ENCODE measurements around the gene RNF181. TPM values are rescaled to one million over a fixed set of nuclear protein-coding genes. Genes with fewer than 3 reads are reported as not detected.

RNF181 gene
- total and polyA plus RNA-seq, 2 of the 13 experiments (the other 11 are each of a cell fraction or from before 2014, with no cell fraction given), result 224 to 578 TPM

GRCh38 chr2:85611705-85612587 lies 16.4 kb downstream of the RNF181 start, which contains the start of gene C2orf68 (continued):
- TF ChIP-seq ATM (IDR thresholded peaks at IDR 0.05; ENCODE audit: borderline replicate concordance) (no peak), KAT7 (CRISPR knock-in tag; IDR thresholded peaks at IDR 0.05; ENCODE audit: borderline replicate concordance) (peak; percentile 97), ISX (CRISPR knock-in tag; conservative IDR thresholded peaks at IDR 0.05) (no peak), ZNF781 (CRISPR knock-in tag; IDR thresholded peaks at IDR 0.05; ENCODE audit: borderline replicate concordance, not compliant biosample characterization) (no peak), POLR2G (IDR thresholded peaks at IDR 0.05; ENCODE audit: low read depth, low read length) (peak; percentile 95), ZNF616 (CRISPR knock-in tag; IDR thresholded peaks at IDR 0.05; ENCODE audit: low read depth) (no peak), ASH2L (IDR thresholded peaks at IDR 0.05; ENCODE audit: insufficient read length, low read depth, low read length) (peak; percentile 98), KAT2B (IDR thresholded peaks at IDR 0.05; ENCODE audit: borderline replicate concordance, low read depth, low read length) (no peak), IRF2 (CRISPR knock-in tag; IDR thresholded peaks at IDR 0.05) (peak; percentile 80), NFE2L1 (CRISPR knock-in tag; IDR thresholded peaks at IDR 0.05; ENCODE audit: borderline replicate concordance) (no peak), ZNF563 (CRISPR knock-in tag; IDR thresholded peaks at IDR 0.05) (peak; percentile 85), ZNF350 (CRISPR knock-in tag; IDR thresholded peaks at IDR 0.05; ENCODE audit: borderline replicate concordance, low read depth) (peak; percentile 91; the same call in 1 of the 2 replicates), ZBTB14 (CRISPR knock-in tag; IDR thresholded peaks at IDR 0.05) (no peak), ZNF792 (CRISPR knock-in tag; IDR thresholded peaks at IDR 0.05) (peak; percentile 80), RNF2 (conservative IDR thresholded peaks at IDR 0.05; ENCODE audit: low read depth) (peak; percentile 78), GZF1 (CRISPR knock-in tag; IDR thresholded peaks at IDR 0.05) (no peak; the same call in 1 of the 2 replicates), TBP (CRISPR knock-in tag; IDR thresholded peaks at IDR 0.05) (no peak), ZIK1 (CRISPR knock-in tag; IDR thresholded peaks at IDR 0.05; ENCODE audit: borderline replicate concordance, low read depth) (peak; percentile 66; the same call in 1 of the 2 replicates), ZNF549 (CRISPR knock-in tag; IDR thresholded peaks at IDR 0.05) (no peak), TP53 (CRISPR knock-in tag; conservative IDR thresholded peaks at IDR 0.05) (no peak), KDM3A (CRISPR knock-in tag; IDR thresholded peaks at IDR 0.05; ENCODE audit: low read depth) (peak; percentile 91; the same call in 1 of the 2 replicates), JARID2 (CRISPR knock-in tag; IDR thresholded peaks at IDR 0.05; ENCODE audit: insufficient replicate concordance) (no peak), FOXP1 (IDR thresholded peaks at IDR 0.05) (no peak), FOXP1 (CRISPR knock-in tag; IDR thresholded peaks at IDR 0.05) (no peak), ISL2 (CRISPR knock-in tag; IDR thresholded peaks at IDR 0.05) (peak; percentile 69)
- TF ChIP-seq, protein P1, sequence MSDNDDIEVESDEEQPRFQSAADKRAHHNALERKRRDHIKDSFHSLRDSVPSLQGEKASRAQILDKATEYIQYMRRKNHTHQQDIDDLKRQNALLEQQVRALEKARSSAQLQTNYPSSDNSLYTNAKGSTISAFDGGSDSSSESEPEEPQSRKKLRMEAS (IDR thresholded peaks at IDR 0.05), result peak; percentile 89
- TF ChIP-seq, protein P2, sequence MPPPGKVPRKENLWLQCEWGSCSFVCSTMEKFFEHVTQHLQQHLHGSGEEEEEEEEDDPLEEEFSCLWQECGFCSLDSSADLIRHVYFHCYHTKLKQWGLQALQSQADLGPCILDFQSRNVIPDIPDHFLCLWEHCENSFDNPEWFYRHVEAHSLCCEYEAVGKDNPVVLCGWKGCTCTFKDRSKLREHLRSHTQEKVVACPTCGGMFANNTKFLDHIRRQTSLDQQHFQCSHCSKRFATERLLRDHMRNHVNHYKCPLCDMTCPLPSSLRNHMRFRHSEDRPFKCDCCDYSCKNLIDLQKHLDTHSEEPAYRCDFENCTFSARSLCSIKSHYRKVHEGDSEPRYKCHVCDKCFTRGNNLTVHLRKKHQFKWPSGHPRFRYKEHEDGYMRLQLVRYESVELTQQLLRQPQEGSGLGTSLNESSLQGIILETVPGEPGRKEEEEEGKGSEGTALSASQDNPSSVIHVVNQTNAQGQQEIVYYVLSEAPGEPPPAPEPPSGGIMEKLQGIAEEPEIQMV (CRISPR knock-in tag; IDR thresholded peaks at IDR 0.05; ENCODE audit: low read depth), result 0 out of 2 replicates have a peak, but pooled peaks have one; percentile 45
- TF ChIP-seq, protein P3, sequence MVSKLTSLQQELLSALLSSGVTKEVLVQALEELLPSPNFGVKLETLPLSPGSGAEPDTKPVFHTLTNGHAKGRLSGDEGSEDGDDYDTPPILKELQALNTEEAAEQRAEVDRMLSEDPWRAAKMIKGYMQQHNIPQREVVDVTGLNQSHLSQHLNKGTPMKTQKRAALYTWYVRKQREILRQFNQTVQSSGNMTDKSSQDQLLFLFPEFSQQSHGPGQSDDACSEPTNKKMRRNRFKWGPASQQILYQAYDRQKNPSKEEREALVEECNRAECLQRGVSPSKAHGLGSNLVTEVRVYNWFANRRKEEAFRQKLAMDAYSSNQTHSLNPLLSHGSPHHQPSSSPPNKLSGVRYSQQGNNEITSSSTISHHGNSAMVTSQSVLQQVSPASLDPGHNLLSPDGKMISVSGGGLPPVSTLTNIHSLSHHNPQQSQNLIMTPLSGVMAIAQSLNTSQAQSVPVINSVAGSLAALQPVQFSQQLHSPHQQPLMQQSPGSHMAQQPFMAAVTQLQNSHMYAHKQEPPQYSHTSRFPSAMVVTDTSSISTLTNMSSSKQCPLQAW (CRISPR knock-in tag; IDR thresholded peaks at IDR 0.05), result no peak; the same call in 1 of the 2 replicates
